ENCODE data around the gene INTS1.
A peak's percentile ranks its signal among the peaks of the same experiment; 100 is the strongest.

The INTS1 gene
- total RNA-seq: 172 to 212 reads per million in 2 donors

- DNase-seq: peak; percentile 75
These were observed at the start of gene INTS1 for GRCh38 chr7:1503816-1504775. Gene INTS1, minus strand, starts transcription at chr7:1504389. Its CDS starts 429 bp downstream, at chr7:1503960.

GRCh38 chr7:1553512-1554210 is 49.5 kb upstream of the INTS1 start:
- no peak for DNase-seq

- DNase-seq: no peak
These were observed 48.0 kb upstream of the INTS1 start for GRCh38 chr7:1552200-1552599.

GRCh38 chr7:1550846-1551155 is 46.6 kb upstream of the INTS1 start:
- no peak for DNase-seq

GRCh38 chr7:1550005-1550845 is 46.0 kb upstream of the INTS1 start:
- no peak for DNase-seq

- no peak for DNase-seq
These were observed 45.3 kb upstream of the INTS1 start for GRCh38 chr7:1549357-1550004.

- DNase-seq: no peak
These were observed 44.8 kb upstream of the INTS1 start for GRCh38 chr7:1548944-1549343.

GRCh38 chr7:1548438-1548831 is 44.2 kb upstream of the INTS1 start:
- DNase-seq: no peak

GRCh38 chr7:1547777-1548437 is 43.7 kb upstream of the INTS1 start:
- no peak for DNase-seq

GRCh38 chr7:1546909-1547776 is 43.0 kb upstream of the INTS1 start:
- no peak for DNase-seq

GRCh38 chr7:1546274-1546908 is 42.2 kb upstream of the INTS1 start:
- DNase-seq: no peak

- DNase-seq: no peak
These were observed 41.4 kb upstream of the INTS1 start for GRCh38 chr7:1545417-1546246.

GRCh38 chr7:1544896-1545416 is 40.8 kb upstream of the INTS1 start:
- DNase-seq: no peak

- no peak for DNase-seq
These were observed 40.1 kb upstream of the INTS1 start for GRCh38 chr7:1544178-1544895.

- DNase-seq: no peak
These were observed 39.6 kb upstream of the INTS1 start for GRCh38 chr7:1543826-1544177.

GRCh38 chr7:1542841-1543747 is 38.9 kb upstream of the INTS1 start:
- DNase-seq: no peak

- no peak for DNase-seq
These were observed 38.1 kb upstream of the INTS1 start for GRCh38 chr7:1542329-1542728.
